Body of pancreas (tissue), 4 donors: Measurements from ENCODE around the gene EFNA2. TPM values are rescaled to one million over a fixed set of nuclear protein-coding genes. Genes with fewer than 3 reads are reported as not detected.
A peak's percentile ranks its signal among the peaks of the same experiment; 100 is the strongest.

Experiments used
- ATAC-seq: fragments of 150-250 bp; one replicate; pipeline ENCODE4 v1.9.1; 2016
- DNase-seq, 4 donors: peaks; one replicate each; pipeline ENCODE4 v3.0.0-alpha.2; 2019
- H3K27ac ChIP-seq, 4 donors: fragments of 200-600 bp; sonication (generic); 1 replicate in 3 of 4; 2 replicates in 1 of 4; pipeline versions ENCODE4 v1.5.1 to v1.6.1; 2016 to 2019; ENCODE audit warnings: mild to moderate bottlenecking in 1 of 4, mixed read lengths in 1 of 4, moderate library complexity in 1 of 4
- H3K27me3 ChIP-seq, 2 donors: fragments of 200-600 bp; sonication (generic); one replicate each; pipeline ENCODE4 v1.6.0; 2016; ENCODE audit warnings: mild to moderate bottlenecking in 1 of 2
- H3K36me3 ChIP-seq, 2 donors: fragments of 200-600 bp; sonication (generic); replicated peaks in 1 of 2; 2 replicates each; pipeline ENCODE4 v1.5.1; 2016; ENCODE audit warnings: low read depth in 2 of 2; ENCODE audit not compliant: insufficient read depth in 1 of 2
- H3K4me1 ChIP-seq: fragments of 200-600 bp; sonication (generic); one replicate; pipeline ENCODE4 v1.6.0; 2016
- H3K4me3 ChIP-seq, 2 donors: fragments of 200-600 bp; sonication (generic); 1 replicate in 1 of 2; 2 replicates in 1 of 2; pipeline ENCODE4 v1.5.1; 2016 to 2019
- H3K9me3 ChIP-seq, 3 donors: fragments of 200-600 bp; sonication (generic); 1 replicate in 2 of 3; 2 replicates in 1 of 3; pipeline ENCODE4 v1.5.1; 2016
- POLR2A ChIP-seq, 3 donors: fragments of 450-650 bp; IDR thresholded peaks; one replicate each; pipeline ENCODE4 v1.6.1; 2016; ENCODE audit warnings: antibody characterized with exemption in 3 of 3, mild to moderate bottlenecking in 2 of 3
- WGBS, 2 donors: methylation state at CpG; one replicate each; pipeline ENCODE4 v1.1.5; 2017; 5-methylcytosine and 5-hydroxymethylcytosine counted together
- intact Hi-C: fragments of 100-400 bp; cut with DNase I; formaldehyde crosslinking; loops from one replicate; pipeline ENCODE4 v1.15.1; 2023
- total RNA-seq, 2 donors: library from RNA; depleted of rRNA; stranded (reverse); fragments of >200 nt; gene quantifications; one replicate each; pipeline ENCODE4 v1.1.0, GENCODE V29; 2016
- TF ChIP-seq, protein P1 (sequence below), 7 experiments: fragments of 450-650 bp in 4 of 7; fragments of 200-600 bp in 3 of 7; sonication (generic) in 3 of 7; IDR thresholded peaks; one replicate each; pipeline ENCODE4 v1.5.1; 2016 to 2019; ENCODE audit warnings: antibody characterized with exemption in 7 of 7

EFNA2 gene
- total RNA-seq, 2 donors from 2014 or later, result not detected

DNA sequence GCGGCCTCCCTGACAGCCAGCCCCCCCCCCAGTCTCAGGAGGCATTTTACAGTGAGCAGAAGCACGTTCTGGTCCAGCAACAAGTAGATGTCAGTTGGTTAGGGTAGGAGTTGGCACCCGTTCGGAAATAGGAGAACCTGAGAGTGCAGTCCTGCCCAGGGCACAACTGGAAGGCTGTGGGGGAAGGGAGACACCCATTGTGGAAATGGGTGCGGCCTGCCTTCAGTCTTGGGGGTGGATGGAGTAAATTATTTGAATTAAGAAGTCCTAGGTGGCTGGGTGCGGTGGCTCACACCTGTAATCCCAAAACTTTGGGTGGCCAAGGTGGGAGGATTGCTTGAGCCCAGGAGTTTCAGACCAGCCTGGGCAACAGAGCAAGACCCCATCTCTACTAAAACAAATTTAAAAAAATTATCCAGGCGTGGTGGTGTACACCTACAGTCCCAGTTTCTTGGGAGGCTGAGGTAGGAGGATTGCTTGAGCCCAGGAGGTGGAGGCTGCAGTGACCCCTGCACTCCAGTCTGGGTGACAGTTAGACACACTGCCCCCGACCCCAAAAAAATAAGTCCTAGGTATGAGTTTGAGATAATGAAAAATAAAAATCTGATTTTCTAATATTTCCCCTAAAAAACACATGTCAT is 15.3 kb upstream of the EFNA2 start:
- no peak for ATAC-seq
- H3K27ac ChIP-seq, result peak overlapping the region; percentile 95 to 100 (median 98)
- TF ChIP-seq POLR2A (IDR thresholded peaks at IDR 0.05), result no peak
- TF ChIP-seq, protein P1, sequence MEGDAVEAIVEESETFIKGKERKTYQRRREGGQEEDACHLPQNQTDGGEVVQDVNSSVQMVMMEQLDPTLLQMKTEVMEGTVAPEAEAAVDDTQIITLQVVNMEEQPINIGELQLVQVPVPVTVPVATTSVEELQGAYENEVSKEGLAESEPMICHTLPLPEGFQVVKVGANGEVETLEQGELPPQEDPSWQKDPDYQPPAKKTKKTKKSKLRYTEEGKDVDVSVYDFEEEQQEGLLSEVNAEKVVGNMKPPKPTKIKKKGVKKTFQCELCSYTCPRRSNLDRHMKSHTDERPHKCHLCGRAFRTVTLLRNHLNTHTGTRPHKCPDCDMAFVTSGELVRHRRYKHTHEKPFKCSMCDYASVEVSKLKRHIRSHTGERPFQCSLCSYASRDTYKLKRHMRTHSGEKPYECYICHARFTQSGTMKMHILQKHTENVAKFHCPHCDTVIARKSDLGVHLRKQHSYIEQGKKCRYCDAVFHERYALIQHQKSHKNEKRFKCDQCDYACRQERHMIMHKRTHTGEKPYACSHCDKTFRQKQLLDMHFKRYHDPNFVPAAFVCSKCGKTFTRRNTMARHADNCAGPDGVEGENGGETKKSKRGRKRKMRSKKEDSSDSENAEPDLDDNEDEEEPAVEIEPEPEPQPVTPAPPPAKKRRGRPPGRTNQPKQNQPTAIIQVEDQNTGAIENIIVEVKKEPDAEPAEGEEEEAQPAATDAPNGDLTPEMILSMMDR (IDR thresholded peaks at IDR 0.05), result no peak
- WGBS, 2 donors, result 7 to 8% methylated on average over 6 to 8 of the region's 8 CpGs
- H3K4me3 ChIP-seq, result peak overlapping the region; percentile 34 to 79
- H3K27me3 ChIP-seq, result no peaks in the 10 kb centered on the region
- H3K4me1 ChIP-seq, result peaks cover 89% of the 10 kb centered on the region
- DNase-seq, result peak in 3 of 4 donors; percentile 58 to 64 (median 60)
- H3K36me3 ChIP-seq, result peaks cover 7 to 18% of the 10 kb centered on the region in 2 donors
- no peaks in the 10 kb centered on the region for H3K9me3 ChIP-seq
- intact Hi-C loops, result loop anchor here (5.0 kb wide), 1 partner anchor 137 kb away; the partner anchor contains the start of gene DAZAP1

DNA sequence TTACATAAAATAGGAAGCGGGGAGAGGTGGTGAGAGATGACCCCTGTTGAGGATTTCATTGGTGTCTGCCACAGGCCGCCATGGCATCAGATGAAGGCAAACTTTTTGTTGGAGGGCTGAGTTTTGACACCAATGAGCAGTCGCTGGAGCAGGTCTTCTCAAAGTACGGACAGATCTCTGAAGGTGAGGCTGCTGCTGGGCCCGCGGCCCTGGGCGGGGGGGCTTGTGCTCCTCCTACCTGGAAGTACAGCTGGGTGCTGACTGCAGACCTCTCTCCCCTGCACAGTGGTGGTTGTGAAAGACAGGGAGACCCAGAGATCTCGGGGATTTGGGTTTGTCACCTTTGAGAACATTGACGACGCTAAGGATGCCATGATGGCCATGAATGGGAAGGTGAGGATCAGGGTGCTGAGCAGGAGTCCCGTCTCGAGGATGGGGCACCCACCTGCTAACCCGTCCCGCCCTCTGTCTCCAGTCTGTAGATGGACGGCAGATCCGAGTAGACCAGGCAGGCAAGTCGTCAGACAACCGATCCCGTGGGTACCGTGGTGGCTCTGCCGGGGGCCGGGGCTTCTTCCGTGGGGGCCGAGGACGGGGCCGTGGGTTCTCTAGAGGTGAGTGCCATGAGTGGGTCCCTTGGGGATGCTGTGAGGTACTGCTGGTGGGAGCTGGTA is 14.7 kb upstream of the EFNA2 start:
- intact Hi-C loops, result loop anchor here (5.0 kb wide), 1 partner anchor 136 kb away; the partner anchor contains the start of gene DAZAP1
- peak overlapping the region in 1 of 2 donors; percentile 34 for H3K4me3 ChIP-seq

DNA sequence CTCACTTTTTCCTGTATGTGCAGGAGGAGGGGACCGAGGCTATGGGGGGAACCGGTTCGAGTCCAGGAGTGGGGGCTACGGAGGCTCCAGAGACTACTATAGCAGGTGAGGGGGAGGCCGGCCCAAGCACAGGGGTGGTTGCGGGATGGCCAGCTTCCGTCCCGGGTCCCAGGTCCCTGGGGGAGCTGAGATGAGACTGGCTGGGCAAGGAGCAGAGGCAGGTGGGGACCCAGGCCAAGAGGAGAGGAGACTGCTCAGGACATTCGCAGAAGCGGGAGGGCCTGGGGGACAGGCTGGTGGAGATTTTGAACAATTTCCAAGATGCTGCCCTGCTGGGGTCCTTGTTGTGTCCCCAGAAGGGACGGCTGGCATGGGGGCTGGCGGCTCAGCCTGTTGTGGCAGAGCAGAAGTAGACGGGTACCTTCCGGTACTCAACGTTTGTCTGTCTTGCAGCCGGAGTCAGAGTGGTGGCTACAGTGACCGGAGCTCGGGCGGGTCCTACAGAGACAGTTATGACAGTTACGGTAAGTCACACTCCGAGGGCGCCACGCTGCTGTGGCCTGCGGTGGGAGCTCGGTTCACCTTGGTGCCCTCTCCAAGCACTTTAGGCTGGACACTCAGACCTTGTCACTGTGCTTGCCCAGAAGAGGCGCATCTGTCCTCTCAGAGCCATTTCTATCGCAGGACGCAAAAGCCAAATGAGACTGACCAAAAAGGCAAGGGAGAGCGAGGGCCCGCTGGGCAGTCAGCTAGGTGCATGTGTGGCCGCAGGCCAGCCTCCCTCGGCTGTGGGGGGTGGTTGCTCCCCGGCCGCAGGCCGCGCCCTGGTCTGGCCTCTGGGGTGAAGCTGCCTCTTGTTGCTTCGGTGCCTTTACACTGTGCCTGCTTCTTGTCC is 13.9 kb upstream of the EFNA2 start:
- H3K36me3 ChIP-seq, result peaks cover 7 to 18% of the 10 kb centered on the region in 2 donors
- no peaks in the 10 kb centered on the region for H3K27me3 ChIP-seq
- no peak overlapping the region for H3K4me3 ChIP-seq
- no peak for ATAC-seq
- TF ChIP-seq POLR2A (IDR thresholded peaks at IDR 0.05), result no peak
- TF ChIP-seq, protein P1 (IDR thresholded peaks at IDR 0.05), result no peak
- H3K9me3 ChIP-seq, result no peaks in the 10 kb centered on the region
- peak overlapping the region in 3 of 4 donors; percentile 95 to 100 (median 98) for H3K27ac ChIP-seq
- WGBS, 2 donors, result 55 to 60% methylated on average over 35 to 37 of the region's 37 CpGs
- intact Hi-C loops, result loop anchor here (5.0 kb wide), 1 partner anchor 136 kb away; the partner anchor contains the start of gene DAZAP1
- DNase-seq, result peak in 1 of 4 donors; percentile 32
- peaks cover 86% of the 10 kb centered on the region for H3K4me1 ChIP-seq

More for the DNA sequence above, 14.7 kb upstream of the EFNA2 start:
- TF ChIP-seq POLR2A (IDR thresholded peaks at IDR 0.05), result no peak
- TF ChIP-seq, protein P1 (IDR thresholded peaks at IDR 0.05), result no peak
- peaks cover 7 to 18% of the 10 kb centered on the region in 2 donors for H3K36me3 ChIP-seq
- 6 to 21% methylated on average over 9 to 26 of the region's 26 CpGs for WGBS, 2 donors
- ATAC-seq (no peak), DNase-seq (peak in 3 of 4 donors; percentile 45 to 53 (median 46))
- peak overlapping the region in 3 of 4 donors; percentile 95 to 100 (median 98) for H3K27ac ChIP-seq
- no peaks in the 10 kb centered on the region for H3K27me3 ChIP-seq
- peaks cover 86% of the 10 kb centered on the region for H3K4me1 ChIP-seq
- no peaks in the 10 kb centered on the region for H3K9me3 ChIP-seq

DNA sequence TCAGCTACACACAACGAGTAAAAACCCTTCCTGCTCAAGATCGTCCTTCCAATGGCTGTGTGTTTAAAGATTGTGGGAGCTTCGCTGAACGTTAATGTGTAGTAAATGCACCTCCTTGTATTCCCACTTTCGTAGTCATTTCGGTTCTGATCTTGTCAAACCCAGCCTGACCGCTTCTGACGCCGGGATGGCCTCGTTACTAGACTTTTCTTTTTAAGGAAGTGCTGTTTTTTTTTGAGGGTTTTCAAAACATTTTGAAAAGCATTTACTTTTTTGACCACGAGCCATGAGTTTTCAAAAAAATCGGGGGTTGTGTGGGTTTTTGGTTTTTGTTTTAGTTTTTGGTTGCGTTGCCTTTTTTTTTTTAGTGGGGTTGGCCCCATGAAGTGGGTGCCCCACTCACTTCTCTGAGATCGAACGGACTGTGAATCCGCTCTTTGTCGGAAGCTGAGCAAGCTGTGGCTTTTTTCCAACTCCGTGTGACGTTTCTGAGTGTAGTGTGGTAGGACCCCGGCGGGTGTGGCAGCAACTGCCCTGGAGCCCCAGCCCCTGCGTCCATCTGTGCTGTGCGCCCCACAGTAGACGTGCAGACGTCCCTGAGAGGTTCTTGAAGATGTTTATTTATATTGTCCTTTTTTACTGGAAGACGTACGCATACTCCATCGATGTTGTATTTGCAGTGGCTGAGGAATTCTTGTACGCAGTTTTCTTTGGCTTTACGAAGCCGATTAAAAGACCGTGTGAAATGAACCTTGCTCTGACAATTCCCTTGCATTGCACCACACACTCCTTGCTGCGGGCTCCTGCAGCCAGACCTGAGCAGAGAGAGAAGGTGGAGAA is 13.0 kb upstream of the EFNA2 start:
- no peak for DNase-seq
- peak overlapping the region in 2 of 4 donors; percentile 98 to 99 for H3K27ac ChIP-seq
- no peaks in the 10 kb centered on the region for H3K9me3 ChIP-seq
- H3K27me3 ChIP-seq, result no peaks in the 10 kb centered on the region
- no peak overlapping the region for H3K4me3 ChIP-seq
- peaks cover 7 to 18% of the 10 kb centered on the region in 2 donors for H3K36me3 ChIP-seq
- 69 to 77% methylated on average over 33 of the region's 33 CpGs for WGBS, 2 donors
- TF ChIP-seq POLR2A (IDR thresholded peaks at IDR 0.05), result no peak
- peaks cover 79% of the 10 kb centered on the region for H3K4me1 ChIP-seq
- ATAC-seq, result no peak
- intact Hi-C loops, result loop anchor here (5.0 kb wide), 1 partner anchor 135 kb away; the partner anchor contains the start of gene DAZAP1
